Natural killer cell (primary cell): Measurements from ENCODE around the gene IQCK. TPM values are rescaled to one million over a fixed set of nuclear protein-coding genes. Genes with fewer than 3 reads are reported as not detected.

Source experiments
- ATAC-seq, 3 donors: fragments of 150-1000 bp in 2 of 3; fragments of 200-7000 bp in 1 of 3; cut with Tn5 transposase; 1 replicate in 1 of 3; 2 replicates in 2 of 3; pipeline ENCODE4 v1.10.0; 2021; ENCODE audit warnings: mild to moderate bottlenecking in 2 of 3, moderate library complexity in 2 of 3
- DNase-seq, 2 donors: peaks; one replicate each; pipeline versions ENCODE4 v3.0.0 to v3.0.0-alpha.2; 2013 to 2021; ENCODE audit warnings: mixed read lengths in 1 of 2
- H3K27ac ChIP-seq: one replicate; pipeline ENCODE4 v1.5.1; 2013; ENCODE audit warnings: mild to moderate bottlenecking, low read length
- H3K27me3 ChIP-seq: one replicate; pipeline ENCODE4 v1.6.1; 2013; ENCODE audit warnings: low read length; ENCODE audit not compliant: control insufficient read depth, insufficient read depth
- H3K36me3 ChIP-seq: one replicate; pipeline ENCODE4 v1.6.1; 2013; ENCODE audit warnings: low read length; ENCODE audit not compliant: control insufficient read depth, insufficient read depth
- H3K4me1 ChIP-seq: one replicate; pipeline ENCODE4 v1.6.1; 2013; ENCODE audit warnings: low read length; ENCODE audit not compliant: control insufficient read depth, insufficient read depth
- H3K4me3 ChIP-seq: one replicate; pipeline ENCODE4 v1.5.1; 2013; ENCODE audit warnings: low read length
- H3K9me3 ChIP-seq: one replicate; pipeline ENCODE4 v1.6.1; 2013; ENCODE audit warnings: low read length; ENCODE audit not compliant: control insufficient read depth, insufficient read depth
- H3K27ac Mint-ChIP-seq, 2 donors: one replicate each; pipeline ENCODE4 v1.8.0; 2022; ENCODE audit warnings: mild to moderate bottlenecking in 2 of 2, mixed read lengths in 2 of 2, moderate library complexity in 1 of 2
- H3K27me3 Mint-ChIP-seq, 2 donors: one replicate each; pipeline ENCODE4 v1.8.0; 2022; ENCODE audit warnings: low read depth in 2 of 2, mixed read lengths in 2 of 2
- H3K36me3 Mint-ChIP-seq: one replicate; pipeline ENCODE4 v1.8.0; 2022; ENCODE audit warnings: mixed read lengths
- H3K4me1 Mint-ChIP-seq, 2 donors: one replicate each; pipeline ENCODE4 v1.8.0; 2022; ENCODE audit warnings: mixed read lengths in 2 of 2
- H3K4me3 Mint-ChIP-seq: one replicate; pipeline ENCODE4 v1.8.0; 2022; ENCODE audit warnings: mild to moderate bottlenecking, moderate library complexity, mixed read lengths
- H3K9me3 Mint-ChIP-seq, 2 donors: one replicate each; pipeline ENCODE4 v1.8.0; 2022; ENCODE audit warnings: mixed read lengths in 2 of 2
- CTCF ChIP-seq: fragments of 200-600 bp; IDR thresholded peaks from one replicate; pipeline ENCODE4 v1.8.0; 2022; ENCODE audit warnings: antibody characterized with exemption
- WGBS: methylation state at CpG from one replicate; pipeline ENCODE4 v1.1.7; 2013; ENCODE audit warnings: missing lambda C conversion rate; ENCODE audit not compliant: insufficient coverage; 5-methylcytosine and 5-hydroxymethylcytosine counted together
- intact Hi-C: fragments of 100-400 bp; cut with micrococcal nuclease; formaldehyde crosslinking; loops from one replicate; pipeline ENCODE4 v1.14.2; 2022
- total RNA-seq, 4 donors: library from RNA; stranded (reverse); fragments of 120-200 nt in 1 of 4; gene quantifications; one replicate each; pipeline versions ENCODE4 v1.2.3 to v1.2.4, GENCODE V29; 2013 to 2022

Gene IQCK
- total RNA-seq, 3 donors from 2014 or later (not counting 1 experiment from before 2014, with no cell fraction given), result 0.38 to 1.8 (median 0.68) TPM

GRCh38 chr16:19757762-19758595, 39.9 kb downstream of the IQCK start:
- Mint-ChIP-seq H3K4me3 (no peak overlapping the region), H3K36me3 (no peaks in the 10 kb centered on the region), H3K9me3 (no peaks in the 10 kb centered on the region), H3K27ac (no peak overlapping the region), H3K27me3 (peaks cover 3 to 9% of the 10 kb centered on the region in 2 donors), H3K4me1 (no peaks in the 10 kb centered on the region)
- no peak for TF ChIP-seq CTCF
- no peaks in the 10 kb centered on the region for H3K9me3 ChIP-seq
- no peak for ATAC-seq
- no peak for DNase-seq
- no peak overlapping the region for H3K4me3 ChIP-seq
- no peak overlapping the region for H3K27ac ChIP-seq
- WGBS, result 69% methylated on average over 7 of the region's 8 CpGs
- no peaks in the 10 kb centered on the region for H3K27me3 ChIP-seq
- no peaks in the 10 kb centered on the region for H3K4me1 ChIP-seq
- no peaks in the 10 kb centered on the region for H3K36me3 ChIP-seq
- intact Hi-C loops, result no loop called here

GRCh38 chr16:19760356-19761060, 42.4 kb downstream of the IQCK start:
- Mint-ChIP-seq H3K27ac (no peak overlapping the region), H3K27me3 (peaks cover 3 to 9% of the 10 kb centered on the region in 2 donors), H3K36me3 (no peaks in the 10 kb centered on the region), H3K4me1 (no peaks in the 10 kb centered on the region), H3K9me3 (no peaks in the 10 kb centered on the region), H3K4me3 (no peak overlapping the region)
- WGBS, result 96% methylated on average over 6 of the region's 7 CpGs
- Histone ChIP-seq H3K9me3 (no peaks in the 10 kb centered on the region), H3K36me3 (no peaks in the 10 kb centered on the region), H3K4me3 (no peak overlapping the region), H3K4me1 (no peaks in the 10 kb centered on the region), H3K27me3 (no peaks in the 10 kb centered on the region), H3K27ac (no peak overlapping the region)
- TF ChIP-seq CTCF, result no peak
- intact Hi-C loops, result no loop called here
- ATAC-seq (no peak), DNase-seq (no peak)

GRCh38 chr16:19765860-19766553, 47.9 kb downstream of the IQCK start:
- ATAC-seq (no peak), DNase-seq (no peak)
- Histone ChIP-seq H3K27me3 (no peaks in the 10 kb centered on the region), H3K4me1 (no peaks in the 10 kb centered on the region), H3K27ac (no peak overlapping the region), H3K9me3 (no peaks in the 10 kb centered on the region), H3K36me3 (no peaks in the 10 kb centered on the region), H3K4me3 (no peak overlapping the region)
- intact Hi-C loops, result no loop called here
- no peak for TF ChIP-seq CTCF
- WGBS, result 73% methylated on average over 4 of the region's 6 CpGs
- Mint-ChIP-seq H3K27ac (no peak overlapping the region), H3K36me3 (no peaks in the 10 kb centered on the region), H3K4me1 (no peaks in the 10 kb centered on the region), H3K4me3 (no peak overlapping the region), H3K9me3 (no peaks in the 10 kb centered on the region), H3K27me3 (no peaks in the 10 kb centered on the region)
